GM23338 (cell line): ENCODE data around the gene TGFBR3. TPM values are rescaled to one million over a fixed set of nuclear protein-coding genes. Genes with fewer than 3 reads are reported as not detected.

ENCODE experiments used
- ATAC-seq: fragments of 200-7000 bp; cut with Tn5 transposase; 3 replicates; pipeline ENCODE4 v1.9.1; 2020
- DNase-seq: peaks from one replicate; pipeline ENCODE4 v3.0.0-alpha.2; 2015; ENCODE audit warnings: low spot score
- H2AFZ ChIP-seq: fragments of 200-600 bp; sonication (generic); 2 replicates; pipeline ENCODE4 v1.8.0; 2016; ENCODE audit warnings: antibody characterized with exemption, mild to moderate bottlenecking, moderate library complexity
- H3F3A ChIP-seq: fragments of 200-600 bp; sonication (generic); replicated peaks from 2 replicates; pipeline ENCODE4 v1.8.0; 2017; ENCODE audit warnings: antibody characterized with exemption, mixed run types, low read depth
- H3K27ac ChIP-seq: fragments of 200-600 bp; sonication (generic); 2 replicates; pipeline ENCODE4 v1.6.1; 2016; ENCODE audit warnings: low read depth
- H3K27me3 ChIP-seq: fragments of 200-600 bp; sonication (generic); 2 replicates; pipeline ENCODE4 v1.8.0; 2016; ENCODE audit warnings: mild to moderate bottlenecking, mixed run types, moderate library complexity; ENCODE audit not compliant: insufficient read depth
- H3K36me3 ChIP-seq: fragments of 200-600 bp; sonication (generic); 2 replicates; pipeline ENCODE4 v1.8.0; 2016; ENCODE audit warnings: mild to moderate bottlenecking; ENCODE audit not compliant: insufficient read depth
- H3K4me1 ChIP-seq: fragments of 200-600 bp; sonication (generic); 2 replicates; pipeline ENCODE4 v1.8.0; 2016; ENCODE audit warnings: mild to moderate bottlenecking, moderate library complexity; ENCODE audit not compliant: insufficient read depth
- H3K4me2 ChIP-seq: fragments of 200-600 bp; sonication (generic); 2 replicates; pipeline ENCODE4 v1.7.1; 2017; ENCODE audit warnings: mixed run types
- H3K4me3 ChIP-seq: fragments of 200-600 bp; sonication (generic); 2 replicates; pipeline ENCODE4 v1.6.1; 2016; ENCODE audit warnings: mixed run types
- H3K79me2 ChIP-seq: fragments of 200-600 bp; sonication (generic); replicated peaks from 2 replicates; pipeline ENCODE4 v1.8.0; 2017; ENCODE audit warnings: mild to moderate bottlenecking; ENCODE audit not compliant: insufficient read depth
- H3K9me2 ChIP-seq: fragments of 200-600 bp; sonication (generic); 2 replicates; pipeline ENCODE4 v1.8.0; 2017; ENCODE audit not compliant: insufficient read depth
- H4K20me1 ChIP-seq: fragments of 200-600 bp; sonication (generic); replicated peaks from 2 replicates; pipeline ENCODE4 v1.8.0; 2017; ENCODE audit warnings: mild to moderate bottlenecking; ENCODE audit not compliant: insufficient read depth
- H3K27ac Mint-ChIP-seq: 2 replicates; pipeline ENCODE4 v1.8.0; 2020; ENCODE audit warnings: inconsistent platforms, mild to moderate bottlenecking, moderate library complexity, mixed read lengths
- H3K27me3 Mint-ChIP-seq: 3 replicates; pipeline ENCODE4 v1.8.0; 2022; ENCODE audit warnings: low read depth, mild to moderate bottlenecking, moderate library complexity, mixed read lengths, inconsistent platforms; ENCODE audit not compliant: insufficient read depth, poor library complexity
- H3K36me3 Mint-ChIP-seq: 3 replicates; pipeline ENCODE4 v1.8.0; 2021; ENCODE audit warnings: low read depth, mild to moderate bottlenecking, inconsistent platforms, moderate library complexity, mixed read lengths
- H3K4me1 Mint-ChIP-seq: 3 replicates; pipeline ENCODE4 v1.8.0; 2020; ENCODE audit warnings: mild to moderate bottlenecking, inconsistent platforms, mixed read lengths
- H3K4me3 Mint-ChIP-seq: 3 replicates; pipeline ENCODE4 v1.8.0; 2021; ENCODE audit warnings: moderate library complexity, mild to moderate bottlenecking, inconsistent platforms, mixed read lengths
- H3K9me3 Mint-ChIP-seq: 3 replicates; pipeline ENCODE4 v1.8.0; 2020; ENCODE audit warnings: moderate library complexity, mild to moderate bottlenecking, inconsistent platforms, mixed read lengths
- CREB1 ChIP-seq: fragments of 250-450 bp; sonication (Bioruptor Pico); IDR thresholded peaks from 2 replicates; pipeline ENCODE4 v1.5.0; 2020; ENCODE audit warnings: low read depth, mild to moderate bottlenecking, moderate library complexity
- EZH2 ChIP-seq: fragments of 200-600 bp; sonication (generic); IDR thresholded peaks from one replicate; pipeline ENCODE4 v1.8.0; 2017; ENCODE audit warnings: antibody characterized with exemption, mild to moderate bottlenecking, low read depth; ENCODE audit not compliant: unreplicated experiment
- EZH2phosphoT487 ChIP-seq: fragments of 200-600 bp; sonication (generic); IDR thresholded peaks from one replicate; pipeline ENCODE4 v1.8.1; 2018; ENCODE audit warnings: antibody characterized with exemption; ENCODE audit not compliant: unreplicated experiment
- JUNB ChIP-seq: IDR thresholded peaks from one replicate; pipeline ENCODE4 v1.6.1; 2016; ENCODE audit warnings: antibody characterized with exemption; ENCODE audit not compliant: unreplicated experiment
- POLR2AphosphoS5 ChIP-seq: IDR thresholded peaks from 2 replicates; pipeline ENCODE4 v1.6.1; 2016; ENCODE audit warnings: antibody characterized with exemption, low read depth
- STAT1 ChIP-seq: IDR thresholded peaks from one replicate; pipeline ENCODE4 v1.6.1; 2016; ENCODE audit warnings: antibody characterized with exemption; ENCODE audit not compliant: unreplicated experiment
- ZNF114 ChIP-seq: fragments of 250-450 bp; sonication (Bioruptor Pico); IDR thresholded peaks from 2 replicates; pipeline ENCODE4 v1.5.0; 2020; ENCODE audit warnings: mild to moderate bottlenecking, moderate library complexity
- ZNF331 ChIP-seq: fragments of 250-450 bp; sonication (Bioruptor Pico); IDR thresholded peaks from 2 replicates; pipeline ENCODE4 v1.5.0; 2020; ENCODE audit warnings: low read depth, mild to moderate bottlenecking, moderate library complexity
- ZNF462 ChIP-seq: fragments of 250-450 bp; sonication (Bioruptor Pico); IDR thresholded peaks from 2 replicates; pipeline ENCODE4 v1.5.0; 2020; ENCODE audit warnings: mild to moderate bottlenecking, moderate library complexity
- polyA plus RNA-seq: library from polyadenylated mRNA; unstranded; fragments of >200 nt; fragmentation: Nextera tagmentation; extraction: Ambion mirVana; gene quantifications from 2 replicates; pipeline ENCODE4 v1.2.1, GENCODE V29; 2016
- total RNA-seq: library from RNA; depleted of rRNA; stranded (reverse); fragments of >200 nt; shearing (Covaris generic); gene quantifications from 2 replicates; pipeline ENCODE4 v1.2.3, GENCODE V29; 2014
- TF ChIP-seq, protein P1 (sequence below): IDR thresholded peaks from 2 replicates; pipeline ENCODE4 v1.6.1; 2016; ENCODE audit warnings: antibody characterized with exemption
- TF ChIP-seq, protein P2 (sequence below): IDR thresholded peaks from one replicate; pipeline ENCODE4 v1.6.1; 2018; ENCODE audit warnings: antibody characterized with exemption; ENCODE audit not compliant: unreplicated experiment
- TF ChIP-seq, protein P3 (sequence below), 2 experiments: fragments of 200-600 bp in 1 of 2; sonication (generic) in 1 of 2; conservative IDR thresholded peaks; 2 replicates each; pipeline versions ENCODE4 v1.5.1 to v1.6.1; 2016 to 2017; ENCODE audit warnings: antibody characterized with exemption in 2 of 2, low read depth in 2 of 2, mild to moderate bottlenecking in 2 of 2, moderate library complexity in 1 of 2

Gene TGFBR3
- total and polyA plus RNA-seq, 2 experiments from 2014 or later: 1.7 to 2.9 TPM

- TF ChIP-seq, protein P1, sequence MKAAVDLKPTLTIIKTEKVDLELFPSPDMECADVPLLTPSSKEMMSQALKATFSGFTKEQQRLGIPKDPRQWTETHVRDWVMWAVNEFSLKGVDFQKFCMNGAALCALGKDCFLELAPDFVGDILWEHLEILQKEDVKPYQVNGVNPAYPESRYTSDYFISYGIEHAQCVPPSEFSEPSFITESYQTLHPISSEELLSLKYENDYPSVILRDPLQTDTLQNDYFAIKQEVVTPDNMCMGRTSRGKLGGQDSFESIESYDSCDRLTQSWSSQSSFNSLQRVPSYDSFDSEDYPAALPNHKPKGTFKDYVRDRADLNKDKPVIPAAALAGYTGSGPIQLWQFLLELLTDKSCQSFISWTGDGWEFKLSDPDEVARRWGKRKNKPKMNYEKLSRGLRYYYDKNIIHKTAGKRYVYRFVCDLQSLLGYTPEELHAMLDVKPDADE: no peak
These were observed 211.8 kb downstream of the TGFBR3 start (continued) for GRCh38 chr1:91674107-91674506.

- Mint-ChIP-seq H3K9me3 (peaks cover 11% of the 10 kb centered on the region; the same call in 2 of the 3 replicates), H3K4me3 (no peak overlapping the region), H3K27me3 (peaks cover 2% of the 10 kb centered on the region), H3K36me3 (peaks cover 3% of the 10 kb centered on the region; the same call in 1 of the 3 replicates), H3K27ac (no peak overlapping the region), H3K4me1 (no peaks in the 10 kb centered on the region)
- no peaks in the 10 kb centered on the region for H4K20me1 ChIP-seq
- no peak overlapping the region for H3K4me2 ChIP-seq
- 0 out of 2 replicates have a peak, but pooled peaks cover 3% of the 10 kb centered on the region for H3K9me2 ChIP-seq
- H3K4me3 ChIP-seq: no peak overlapping the region
- DNase-seq (no peak), ATAC-seq (no peak)
- no peaks in the 10 kb centered on the region for H3K79me2 ChIP-seq
- H3K36me3 ChIP-seq: no peaks in the 10 kb centered on the region
- H3K4me1 ChIP-seq: no peaks in the 10 kb centered on the region
- no peaks in the 10 kb centered on the region for H3K27me3 ChIP-seq
- no peaks in the 10 kb centered on the region for H3F3A ChIP-seq
- no peak overlapping the region for H3K27ac ChIP-seq
- no peak overlapping the region for H2AFZ ChIP-seq
- no peak for TF ChIP-seq JUNB
- no peak for TF ChIP-seq POLR2AphosphoS5
- TF ChIP-seq EZH2: no peak
- TF ChIP-seq ZNF331 (CRISPR knock-in tag): no peak
- TF ChIP-seq ZNF462 (CRISPR knock-in tag): no peak
- TF ChIP-seq STAT1: no peak
- TF ChIP-seq, protein P1: no peak
- TF ChIP-seq, protein P2, sequence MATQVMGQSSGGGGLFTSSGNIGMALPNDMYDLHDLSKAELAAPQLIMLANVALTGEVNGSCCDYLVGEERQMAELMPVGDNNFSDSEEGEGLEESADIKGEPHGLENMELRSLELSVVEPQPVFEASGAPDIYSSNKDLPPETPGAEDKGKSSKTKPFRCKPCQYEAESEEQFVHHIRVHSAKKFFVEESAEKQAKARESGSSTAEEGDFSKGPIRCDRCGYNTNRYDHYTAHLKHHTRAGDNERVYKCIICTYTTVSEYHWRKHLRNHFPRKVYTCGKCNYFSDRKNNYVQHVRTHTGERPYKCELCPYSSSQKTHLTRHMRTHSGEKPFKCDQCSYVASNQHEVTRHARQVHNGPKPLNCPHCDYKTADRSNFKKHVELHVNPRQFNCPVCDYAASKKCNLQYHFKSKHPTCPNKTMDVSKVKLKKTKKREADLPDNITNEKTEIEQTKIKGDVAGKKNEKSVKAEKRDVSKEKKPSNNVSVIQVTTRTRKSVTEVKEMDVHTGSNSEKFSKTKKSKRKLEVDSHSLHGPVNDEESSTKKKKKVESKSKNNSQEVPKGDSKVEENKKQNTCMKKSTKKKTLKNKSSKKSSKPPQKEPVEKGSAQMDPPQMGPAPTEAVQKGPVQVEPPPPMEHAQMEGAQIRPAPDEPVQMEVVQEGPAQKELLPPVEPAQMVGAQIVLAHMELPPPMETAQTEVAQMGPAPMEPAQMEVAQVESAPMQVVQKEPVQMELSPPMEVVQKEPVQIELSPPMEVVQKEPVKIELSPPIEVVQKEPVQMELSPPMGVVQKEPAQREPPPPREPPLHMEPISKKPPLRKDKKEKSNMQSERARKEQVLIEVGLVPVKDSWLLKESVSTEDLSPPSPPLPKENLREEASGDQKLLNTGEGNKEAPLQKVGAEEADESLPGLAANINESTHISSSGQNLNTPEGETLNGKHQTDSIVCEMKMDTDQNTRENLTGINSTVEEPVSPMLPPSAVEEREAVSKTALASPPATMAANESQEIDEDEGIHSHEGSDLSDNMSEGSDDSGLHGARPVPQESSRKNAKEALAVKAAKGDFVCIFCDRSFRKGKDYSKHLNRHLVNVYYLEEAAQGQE: no peak
- no peak for TF ChIP-seq EZH2phosphoT487
- TF ChIP-seq ZNF114 (CRISPR knock-in tag): no peak
- TF ChIP-seq CREB1 (CRISPR knock-in tag): no peak
- TF ChIP-seq, protein P3, sequence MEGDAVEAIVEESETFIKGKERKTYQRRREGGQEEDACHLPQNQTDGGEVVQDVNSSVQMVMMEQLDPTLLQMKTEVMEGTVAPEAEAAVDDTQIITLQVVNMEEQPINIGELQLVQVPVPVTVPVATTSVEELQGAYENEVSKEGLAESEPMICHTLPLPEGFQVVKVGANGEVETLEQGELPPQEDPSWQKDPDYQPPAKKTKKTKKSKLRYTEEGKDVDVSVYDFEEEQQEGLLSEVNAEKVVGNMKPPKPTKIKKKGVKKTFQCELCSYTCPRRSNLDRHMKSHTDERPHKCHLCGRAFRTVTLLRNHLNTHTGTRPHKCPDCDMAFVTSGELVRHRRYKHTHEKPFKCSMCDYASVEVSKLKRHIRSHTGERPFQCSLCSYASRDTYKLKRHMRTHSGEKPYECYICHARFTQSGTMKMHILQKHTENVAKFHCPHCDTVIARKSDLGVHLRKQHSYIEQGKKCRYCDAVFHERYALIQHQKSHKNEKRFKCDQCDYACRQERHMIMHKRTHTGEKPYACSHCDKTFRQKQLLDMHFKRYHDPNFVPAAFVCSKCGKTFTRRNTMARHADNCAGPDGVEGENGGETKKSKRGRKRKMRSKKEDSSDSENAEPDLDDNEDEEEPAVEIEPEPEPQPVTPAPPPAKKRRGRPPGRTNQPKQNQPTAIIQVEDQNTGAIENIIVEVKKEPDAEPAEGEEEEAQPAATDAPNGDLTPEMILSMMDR (conservative IDR thresholded peaks at IDR 0.05; ENCODE audit: low read depth in 2 of 2): no peak
These were observed 212.3 kb downstream of the TGFBR3 start for GRCh38 chr1:91673613-91674012.
